Measurements from ENCODE around the gene ANKRD28. TPM values are rescaled to one million over a fixed set of nuclear protein-coding genes. Genes with fewer than 3 reads are reported as not detected.
"Not testable (repeated sequence)": the region's sequence is repeated elsewhere in the genome, so short reads cannot be mapped to it uniquely, and the experiment has no call there.

Gene ANKRD28
- polyA plus RNA-seq, 5 donors: 24.7 to 48.8 (median 40.4) TPM

DNA sequence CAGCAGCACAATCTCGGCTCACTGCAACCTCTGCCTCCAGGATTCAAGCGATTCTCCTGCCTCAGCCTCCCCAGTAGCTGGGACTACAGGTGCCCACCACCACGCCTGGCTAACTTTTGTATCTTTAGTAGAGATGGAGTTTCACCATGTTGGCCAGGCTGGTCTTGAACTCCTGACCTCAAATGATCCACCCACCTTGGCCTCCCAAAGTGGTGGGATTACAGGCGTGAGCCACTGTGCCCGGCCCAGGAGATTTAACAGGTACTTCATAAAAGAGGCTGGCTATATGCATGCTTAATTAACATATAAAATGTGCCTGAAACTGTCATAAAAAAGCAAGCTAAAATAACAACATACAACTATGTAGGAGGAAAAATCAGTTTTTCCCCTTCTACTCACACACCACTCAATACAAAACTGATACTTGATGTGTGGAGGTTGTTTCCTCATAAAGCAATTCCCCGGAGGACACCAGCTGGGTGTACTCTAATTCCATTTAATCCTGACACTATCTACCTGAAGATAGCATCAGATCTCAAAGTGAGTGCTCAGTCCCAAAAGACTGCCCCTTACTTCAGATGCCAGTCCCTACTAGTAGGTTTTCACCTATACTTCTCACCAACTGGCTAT, 22.7 kb downstream of the ANKRD28 start:
- DNase-seq: not testable (repeated sequence)

DNA sequence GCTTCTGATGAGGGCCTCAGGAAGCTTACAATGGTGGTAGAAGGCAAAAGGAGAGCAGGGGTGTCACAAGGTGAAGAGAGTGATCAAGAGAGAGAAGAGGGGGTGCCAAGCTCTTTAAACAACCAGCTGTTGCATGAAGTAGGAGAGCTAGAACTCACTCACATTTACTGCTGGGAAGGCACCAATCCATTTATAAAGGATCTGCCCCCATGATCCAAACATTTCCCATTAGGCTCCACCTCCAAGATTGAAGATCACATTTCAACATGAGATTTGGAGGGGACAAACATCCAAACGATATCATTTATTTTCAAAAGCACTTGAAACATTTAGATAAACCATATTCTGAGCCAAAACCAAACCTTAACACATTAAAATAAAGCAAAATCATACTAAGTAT, 26.3 kb downstream of the ANKRD28 start:
- no peak for DNase-seq

DNA sequence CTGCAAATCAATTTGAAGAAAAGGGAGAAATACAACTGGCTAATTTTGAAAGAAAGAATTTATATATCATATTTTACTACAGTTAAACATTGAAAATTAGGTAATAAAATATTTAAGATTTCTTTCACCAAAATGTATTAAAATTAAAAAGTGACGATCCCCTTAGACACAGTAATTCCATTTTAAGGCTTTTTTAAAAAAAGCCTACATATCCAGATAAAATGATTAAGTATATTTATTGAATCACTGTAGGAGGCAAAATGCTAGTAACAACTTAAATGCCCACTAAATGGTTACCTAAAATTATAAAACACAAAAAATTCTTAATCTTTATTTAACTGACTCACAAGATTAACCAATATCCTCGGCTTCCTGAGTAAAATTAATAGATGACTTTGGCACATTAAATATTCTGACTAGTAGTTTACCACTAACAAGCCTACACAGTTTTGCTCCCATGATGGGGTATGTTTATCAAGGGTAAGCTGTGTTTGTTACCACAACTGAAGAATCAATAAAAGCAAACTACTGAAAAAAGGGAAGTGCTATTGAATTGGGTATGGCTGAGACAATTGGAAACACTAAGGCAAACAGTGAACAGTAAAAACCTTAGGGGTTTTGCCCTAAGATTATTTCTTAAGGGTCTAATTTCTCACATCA, 28.4 kb downstream of the ANKRD28 start:
- DNase-seq: no peak

DNA sequence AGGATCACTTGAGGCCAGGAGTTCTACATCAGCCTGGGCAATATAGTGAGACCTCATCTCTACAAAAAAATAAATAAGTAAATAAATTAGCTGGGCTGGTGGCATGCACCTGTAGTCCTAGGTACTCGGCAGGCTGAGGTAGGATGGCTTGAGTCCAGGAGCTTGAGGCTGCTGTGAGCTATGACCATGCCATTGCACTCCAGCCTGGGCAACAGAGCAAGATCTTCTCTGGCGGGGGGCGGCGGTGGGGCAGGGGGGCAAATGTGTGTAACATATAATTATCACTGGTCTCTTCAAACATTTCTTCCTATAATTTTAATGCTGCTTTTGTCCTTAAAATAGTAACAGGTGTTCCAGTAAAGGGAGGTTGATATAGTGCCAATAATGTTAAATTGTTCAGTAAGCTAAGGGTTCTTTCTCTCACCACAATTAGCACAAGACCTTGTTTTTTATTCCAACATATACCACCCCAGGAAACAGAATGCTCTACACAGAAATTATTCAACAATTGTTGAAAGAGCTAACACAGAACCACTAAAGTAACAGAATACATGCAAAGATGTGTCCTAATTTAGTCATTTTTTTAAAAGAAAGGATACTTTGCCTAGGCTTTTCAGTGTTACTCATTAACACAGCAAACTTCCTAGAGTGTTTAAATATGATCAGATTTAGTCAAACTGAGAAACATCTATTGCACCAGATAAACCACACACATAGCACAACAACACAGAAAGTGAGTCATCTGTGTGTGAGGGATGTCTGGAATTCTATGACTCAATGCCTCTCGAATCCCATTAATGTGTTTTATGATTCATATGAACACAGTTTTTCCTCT, 29.1 kb downstream of the ANKRD28 start:
- no peak for DNase-seq

DNA sequence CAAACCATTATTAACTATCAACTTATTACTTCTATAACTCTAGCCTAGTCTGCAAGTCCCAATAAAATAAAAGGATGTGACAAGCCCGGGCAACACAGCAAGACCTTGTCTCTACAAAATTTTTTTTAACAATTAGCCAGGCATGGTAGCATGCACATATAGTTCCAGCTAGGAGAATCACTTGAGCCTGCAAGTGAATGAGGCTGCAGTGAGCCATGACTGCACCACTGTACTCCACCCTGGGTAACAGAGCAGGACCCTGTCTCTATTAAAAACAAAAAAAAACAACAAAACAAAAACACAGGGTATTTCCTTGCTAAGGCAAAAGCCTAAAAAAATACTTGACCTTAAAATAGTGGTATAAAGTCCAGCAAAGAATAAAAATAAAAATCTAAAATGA, 31.4 kb downstream of the ANKRD28 start:
- no peak for DNase-seq

DNA sequence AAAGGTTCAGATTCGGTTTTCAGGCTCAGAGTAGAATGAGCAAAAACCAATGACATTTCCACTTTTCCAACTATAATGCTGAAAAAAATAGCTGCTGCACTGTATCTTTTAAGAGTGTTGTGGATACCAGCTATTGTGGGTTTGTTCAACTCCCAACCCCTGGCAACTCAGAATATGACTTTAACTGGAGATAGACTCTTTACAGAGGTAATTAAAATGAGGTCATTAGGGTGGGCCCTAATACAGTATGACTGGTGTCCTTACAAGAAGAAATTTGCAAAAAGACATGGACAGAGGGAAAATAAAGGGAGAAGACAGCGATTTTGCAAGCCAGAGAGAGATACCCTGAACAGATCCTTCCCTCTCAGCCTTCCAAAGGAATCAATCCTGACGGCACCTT, 39.5 kb downstream of the ANKRD28 start:
- DNase-seq: no peak

DNA sequence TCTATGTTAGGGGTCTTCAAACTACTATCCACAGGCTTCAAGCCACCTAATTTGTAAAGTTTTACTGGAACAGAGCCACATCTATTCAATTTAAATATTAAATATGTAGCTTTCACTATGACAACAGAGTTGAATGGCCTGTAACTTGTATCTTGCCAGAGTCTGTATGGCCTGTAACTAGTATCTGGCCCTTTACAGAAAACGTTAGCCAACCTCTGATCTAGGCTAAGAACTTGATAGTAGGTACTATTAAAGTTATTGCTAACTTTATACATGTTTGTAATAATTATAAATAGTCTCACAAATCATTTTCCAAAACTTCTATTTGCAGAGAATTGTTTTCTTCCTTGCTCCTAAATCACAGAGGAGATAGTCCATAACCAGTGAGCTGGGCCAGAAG, 40.0 kb downstream of the ANKRD28 start:
- DNase-seq: no peak

DNA sequence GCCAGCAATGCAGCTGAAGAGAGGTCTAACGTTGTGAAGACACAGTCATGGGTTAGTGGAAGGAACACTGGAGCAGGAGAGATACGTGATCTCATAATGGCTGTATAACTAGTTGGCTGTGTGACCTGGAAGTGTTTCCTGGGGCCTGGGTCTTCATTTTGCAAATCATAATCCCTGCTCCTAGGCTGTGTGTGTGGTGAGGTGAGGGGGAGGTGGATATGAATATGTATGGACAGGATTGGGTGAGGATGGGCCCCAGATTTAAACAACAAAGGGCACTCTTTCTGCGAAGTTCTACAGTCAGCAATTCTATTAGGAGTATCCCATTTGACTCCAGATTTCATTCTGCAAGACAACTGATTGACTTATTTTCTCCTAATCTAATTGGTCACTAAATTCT, 41.3 kb downstream of the ANKRD28 start:
- DNase-seq: no peak

DNA sequence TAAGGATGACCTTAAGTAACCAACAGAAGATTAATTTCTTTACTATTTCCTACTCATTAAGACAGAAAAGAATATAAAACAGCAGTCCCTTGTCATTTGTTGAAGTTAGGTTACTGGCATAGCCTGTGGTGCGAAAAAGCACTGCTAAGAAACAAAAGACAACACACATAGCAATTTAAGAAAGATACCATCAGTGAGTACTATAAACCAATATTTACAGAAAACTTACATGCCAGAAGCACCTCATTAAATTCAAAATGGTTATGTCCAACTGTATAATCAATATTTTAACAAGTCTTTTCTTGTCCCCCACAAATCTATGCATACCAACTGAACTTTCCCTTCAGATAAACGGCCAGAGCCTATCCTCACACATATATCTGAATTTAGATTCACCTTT, 42.0 kb downstream of the ANKRD28 start:
- no peak for DNase-seq

DNA sequence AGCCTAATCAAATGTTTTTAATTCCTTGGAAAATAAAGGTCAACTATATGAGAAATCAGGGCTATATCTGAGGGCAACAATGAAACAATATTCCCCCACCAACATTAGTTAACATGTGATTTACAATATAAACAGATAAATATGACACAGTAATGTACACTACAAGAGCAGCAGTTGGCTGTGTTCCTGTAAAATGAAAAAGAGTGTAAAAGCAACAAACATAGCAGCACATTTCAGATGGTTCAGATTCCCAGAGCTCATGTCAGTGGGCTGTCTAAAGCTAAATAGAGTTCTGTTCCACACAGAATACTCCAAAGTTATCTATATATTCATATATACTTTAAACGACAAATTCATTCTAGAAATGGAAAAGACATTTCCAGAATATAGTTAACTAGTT, 42.6 kb downstream of the ANKRD28 start:
- no peak for DNase-seq

DNA sequence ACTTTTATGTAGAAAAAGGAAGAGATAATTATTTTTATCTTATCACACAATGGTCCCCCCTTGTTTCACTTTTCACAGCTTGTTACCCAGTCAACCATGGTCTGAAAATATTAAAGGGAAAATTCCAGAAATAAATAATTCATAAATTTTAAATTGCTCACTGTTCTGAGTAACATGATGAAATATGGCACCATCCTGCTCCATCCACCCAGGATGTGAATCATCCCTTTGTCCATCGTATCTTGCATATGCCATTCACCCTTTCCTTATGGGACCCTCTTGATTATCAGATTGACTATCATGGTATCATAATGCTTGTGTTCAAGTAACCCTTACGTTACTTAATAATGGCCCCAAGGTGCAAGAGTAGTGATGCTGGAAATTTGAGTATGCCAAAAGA, 43.7 kb downstream of the ANKRD28 start:
- DNase-seq: no peak

DNA sequence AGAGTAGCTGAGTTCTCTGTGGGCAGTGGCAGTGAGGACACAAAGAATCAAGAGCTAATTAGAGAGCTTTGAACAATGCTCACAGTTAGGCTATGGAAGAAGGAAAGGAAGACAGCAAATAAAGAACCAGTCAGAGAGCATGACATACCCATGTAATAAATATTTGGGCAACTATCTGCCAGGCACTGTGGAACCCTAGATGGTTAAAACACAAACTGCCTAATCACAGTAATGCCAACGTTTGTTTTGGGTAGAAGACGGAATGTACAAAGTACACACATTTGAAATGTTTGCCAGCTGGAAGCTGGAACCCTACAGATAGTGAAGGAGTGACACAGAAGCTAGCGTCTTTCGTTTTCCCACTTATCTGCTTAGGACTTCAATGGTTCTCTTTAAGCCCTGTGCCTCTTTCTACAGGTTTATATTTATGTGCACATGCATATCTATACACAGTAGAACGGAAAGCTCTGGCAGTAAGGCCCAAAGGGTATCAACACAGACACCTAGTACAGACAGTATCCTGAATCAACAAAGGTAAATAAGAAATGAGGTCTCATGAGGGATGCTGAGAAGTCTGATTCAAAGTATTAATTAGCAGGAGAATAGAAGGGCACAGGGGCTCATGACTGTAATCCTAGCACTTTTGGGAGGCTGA, 44.6 kb downstream of the ANKRD28 start:
- no peak for DNase-seq

DNA sequence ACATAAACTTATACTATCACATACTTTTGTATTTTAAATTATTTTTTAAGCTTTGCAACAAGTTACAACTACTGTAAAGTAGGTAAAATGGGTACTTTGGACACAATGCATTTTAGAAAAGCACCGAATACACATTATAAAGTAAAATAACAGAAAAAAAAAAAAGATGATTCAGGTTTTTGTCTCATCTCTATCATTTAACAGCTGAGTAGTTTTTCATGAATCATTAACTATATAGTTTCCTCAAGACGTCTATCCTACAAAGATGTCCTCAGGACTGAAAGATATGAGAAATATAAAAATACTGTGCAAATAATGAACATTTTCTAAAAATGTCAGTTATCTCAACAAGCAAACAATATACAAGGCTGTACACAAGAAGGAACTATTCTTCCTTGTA, 46.9 kb downstream of the ANKRD28 start:
- no peak for DNase-seq

DNA sequence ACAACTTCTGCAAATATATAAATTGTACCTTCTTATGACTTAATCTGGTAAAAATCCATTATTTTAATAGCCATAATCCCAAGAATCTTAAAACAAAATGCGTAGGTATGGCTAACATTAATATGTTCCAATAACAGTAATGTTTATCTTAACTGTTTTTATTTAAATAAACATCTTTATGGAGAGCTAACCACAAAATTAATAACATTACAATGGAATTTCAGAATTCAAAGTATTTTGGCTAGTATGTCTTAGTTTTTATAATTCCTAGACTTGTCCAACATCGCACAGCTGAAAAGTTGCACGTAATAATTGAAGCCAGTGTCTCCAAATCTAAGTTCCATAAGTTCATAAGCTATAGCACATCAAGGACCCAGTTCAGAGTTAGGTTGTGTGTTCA, 47.6 kb downstream of the ANKRD28 start:
- DNase-seq: no peak

DNA sequence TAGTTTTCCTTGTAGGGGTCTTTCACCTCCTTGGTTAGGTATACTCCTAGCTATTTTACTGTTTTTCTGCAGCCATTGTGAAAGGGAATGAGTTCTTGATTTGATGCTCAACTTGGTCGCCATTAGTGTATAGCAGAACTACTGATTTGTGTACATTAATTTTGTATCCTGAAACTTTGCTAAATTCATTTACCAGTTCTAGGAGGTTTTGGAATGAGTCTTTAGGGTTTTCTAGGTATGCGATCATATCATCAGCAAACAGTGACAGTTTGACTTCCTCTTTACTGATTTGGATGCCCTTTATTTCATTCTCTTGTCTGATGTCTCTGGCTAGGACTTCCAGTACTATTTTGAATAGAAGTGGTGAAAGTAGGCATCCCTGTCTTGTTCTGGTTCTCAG, 51.9 kb downstream of the ANKRD28 start:
- not testable (repeated sequence) for DNase-seq

DNA sequence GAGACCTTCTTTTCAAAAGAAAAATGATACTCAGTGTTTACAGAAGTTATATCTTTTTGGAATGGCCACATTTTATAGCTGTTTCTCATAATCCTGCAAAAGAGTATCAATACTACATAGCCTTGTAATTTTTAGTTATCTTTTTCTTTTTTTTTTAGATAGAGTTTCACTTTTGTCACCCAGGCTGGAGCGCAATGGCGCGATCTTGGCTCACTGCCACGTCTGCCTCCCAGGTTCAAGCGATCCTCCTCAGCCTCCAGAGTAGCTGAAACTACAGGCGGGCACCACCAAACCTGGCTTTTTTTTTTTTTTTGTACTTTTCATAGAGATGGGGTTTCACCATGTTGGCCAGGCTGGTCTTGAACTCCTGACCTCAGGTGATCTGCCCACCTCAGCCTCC, 53.6 kb downstream of the ANKRD28 start:
- DNase-seq: no peak

DNA sequence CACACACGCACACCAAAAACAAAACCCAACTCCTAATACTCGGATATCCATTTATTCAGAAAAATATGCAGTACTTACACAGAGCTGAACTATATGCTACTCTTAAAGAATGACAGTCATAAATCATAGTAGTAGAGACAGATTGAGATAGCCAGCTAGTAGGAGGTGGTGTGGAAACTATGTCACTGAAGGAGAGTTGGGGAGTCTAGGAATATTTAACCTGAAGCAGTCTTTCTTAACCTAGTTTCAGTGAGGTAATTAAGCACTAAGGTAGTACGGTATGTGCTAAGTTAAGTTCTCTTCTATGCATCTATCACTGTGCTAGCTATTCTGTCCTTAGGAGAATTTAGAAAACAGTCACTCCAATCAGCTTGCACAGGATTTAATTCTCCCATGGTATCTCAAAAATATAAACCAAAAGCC, 54.2 kb downstream of the ANKRD28 start:
- no peak for DNase-seq

DNA sequence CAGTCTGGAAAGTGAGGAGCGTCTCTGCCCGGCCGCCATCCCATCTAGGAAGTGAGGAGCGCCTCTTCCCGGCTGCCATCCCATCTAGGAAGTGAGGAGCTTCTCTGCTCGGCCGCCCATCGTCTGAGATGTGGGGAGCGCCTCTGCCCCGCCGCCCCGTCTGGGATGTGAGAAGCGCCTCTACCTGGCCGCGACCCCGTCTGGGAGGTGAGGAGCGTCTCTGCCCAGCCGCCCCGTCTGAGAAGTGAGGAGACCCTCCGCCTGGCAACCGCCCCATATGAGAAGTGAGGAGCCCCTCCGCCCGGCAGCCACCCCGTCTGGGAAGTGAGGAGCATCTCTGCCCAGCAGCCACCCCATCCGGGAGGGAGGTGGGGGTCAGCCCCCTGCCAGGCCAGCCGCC, 55.5 kb downstream of the ANKRD28 start:
- DNase-seq: not testable (repeated sequence)

DNA sequence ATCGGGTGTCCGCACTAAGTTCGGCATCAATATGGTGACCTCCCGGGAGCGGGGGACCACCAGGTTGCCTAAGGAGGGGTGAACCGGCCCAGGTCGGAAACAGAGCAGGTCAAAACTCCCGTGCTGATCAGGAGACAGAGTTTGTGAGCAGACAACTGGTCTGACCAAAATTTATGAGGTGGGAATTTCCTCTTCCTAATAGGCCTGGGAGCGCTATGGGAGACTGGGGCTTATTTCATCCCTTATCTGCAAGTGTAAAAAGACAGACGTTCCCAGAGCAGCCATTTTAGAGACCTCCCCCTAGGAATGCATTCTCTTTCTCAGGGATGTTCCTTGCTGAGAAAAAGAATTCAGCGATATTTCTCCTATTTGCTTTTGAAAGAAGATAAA, 59.2 kb downstream of the ANKRD28 start:
- not testable (repeated sequence) for DNase-seq

DNA sequence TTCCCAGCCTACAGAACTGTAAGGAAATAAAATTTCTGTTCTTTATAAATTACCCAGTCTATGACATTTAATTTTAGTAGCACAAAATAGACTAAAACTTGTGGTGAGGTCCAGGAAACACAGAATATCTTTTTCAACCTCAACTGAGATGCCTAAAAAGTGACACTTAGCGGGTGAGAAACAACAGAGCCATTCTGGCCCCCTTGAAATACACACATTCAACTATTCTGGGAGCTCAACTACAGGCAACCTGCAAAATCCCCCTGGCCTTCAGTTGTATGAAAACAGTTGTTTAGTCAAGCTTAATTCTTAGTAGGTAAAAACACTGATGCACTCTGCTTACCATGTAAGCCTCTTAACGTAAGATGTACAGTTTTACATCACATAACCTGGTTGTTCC, 66.8 kb downstream of the ANKRD28 start:
- no peak for DNase-seq

DNA sequence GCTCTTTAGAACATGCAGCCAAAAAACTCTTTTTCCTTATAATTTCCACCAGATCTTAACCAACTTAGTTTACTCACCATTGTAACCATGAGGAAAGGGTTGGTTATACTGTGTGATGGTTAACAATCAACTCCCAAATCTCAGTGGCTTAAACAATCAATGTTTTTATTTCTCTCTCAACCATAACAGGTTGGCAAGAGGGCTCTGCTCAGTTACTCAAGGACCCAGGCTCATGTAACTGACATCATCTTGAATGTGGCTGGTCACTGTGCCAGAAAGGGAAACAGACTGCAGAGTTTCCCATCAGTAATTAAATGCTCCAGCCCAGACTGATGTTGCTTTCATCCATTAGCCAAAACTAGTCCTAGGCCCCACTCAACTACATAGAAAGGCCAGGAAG, 69.0 kb downstream of the ANKRD28 start:
- no peak for DNase-seq

DNA sequence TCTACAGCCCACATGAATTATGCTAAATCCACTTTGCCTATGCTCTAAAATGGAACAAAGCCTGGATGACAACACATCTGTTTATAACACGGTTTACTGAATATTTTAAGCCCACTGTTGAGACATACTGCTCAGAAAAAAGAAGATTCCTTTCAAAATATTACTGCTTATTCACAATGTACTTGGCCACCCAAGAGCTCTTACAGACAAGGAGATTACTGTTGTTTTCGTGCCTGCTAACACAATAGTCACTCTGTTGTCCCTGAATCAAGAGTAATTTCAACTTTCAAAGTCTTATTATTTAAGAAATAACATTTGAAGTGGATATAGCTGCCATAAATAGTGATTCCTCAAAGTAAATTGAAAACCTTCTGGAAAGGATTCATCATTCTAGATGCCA, 70.9 kb downstream of the ANKRD28 start:
- no peak for DNase-seq

DNA sequence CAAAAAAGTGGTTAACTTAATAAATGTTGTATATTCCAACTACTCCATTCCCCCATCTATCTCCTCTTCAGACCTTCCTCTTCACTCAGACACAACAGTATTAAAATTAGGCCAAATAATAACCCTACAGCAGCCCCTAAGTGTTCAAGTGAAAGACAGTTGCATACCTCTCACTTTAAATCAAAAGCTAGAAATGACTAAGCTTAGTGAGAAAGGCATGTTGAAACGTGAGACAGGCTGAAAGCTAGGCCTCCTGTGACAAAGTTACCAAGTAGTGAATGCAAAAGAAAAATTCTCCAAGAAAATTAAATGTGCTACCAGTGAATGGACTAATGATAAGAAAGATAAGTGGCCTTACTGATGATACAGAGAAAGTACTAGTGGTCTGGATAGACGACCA, 71.7 kb downstream of the ANKRD28 start:
- DNase-seq: no peak

Data from right lung (tissue), 5 donors.